Measurements from ENCODE around the gene EPHB2.

DNA sequence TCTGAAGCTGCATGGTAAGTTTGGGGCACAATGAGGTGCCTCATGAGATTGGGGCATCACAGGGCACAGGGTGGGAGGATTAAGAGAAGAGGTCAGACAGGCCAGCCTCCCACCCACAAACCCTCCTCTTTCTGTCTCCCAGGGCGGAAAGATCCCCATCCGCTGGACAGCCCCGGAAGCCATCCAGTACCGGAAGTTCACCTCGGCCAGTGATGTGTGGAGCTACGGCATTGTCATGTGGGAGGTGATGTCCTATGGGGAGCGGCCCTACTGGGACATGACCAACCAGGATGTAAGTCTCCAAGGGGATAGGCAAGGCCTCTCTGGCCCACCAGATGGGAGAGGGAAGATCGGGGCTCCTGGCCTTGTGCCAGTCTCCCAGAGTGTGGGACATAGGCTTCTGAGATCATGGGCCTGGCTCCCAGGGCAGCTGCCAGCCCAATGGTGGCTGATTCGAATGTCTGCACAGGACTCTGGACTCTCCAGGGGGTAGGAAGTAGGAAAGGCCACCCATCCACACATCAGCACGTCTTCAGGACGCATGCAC is 198.3 kb downstream of the EPHB2 start:
- TF ChIP-seq, protein P1, sequence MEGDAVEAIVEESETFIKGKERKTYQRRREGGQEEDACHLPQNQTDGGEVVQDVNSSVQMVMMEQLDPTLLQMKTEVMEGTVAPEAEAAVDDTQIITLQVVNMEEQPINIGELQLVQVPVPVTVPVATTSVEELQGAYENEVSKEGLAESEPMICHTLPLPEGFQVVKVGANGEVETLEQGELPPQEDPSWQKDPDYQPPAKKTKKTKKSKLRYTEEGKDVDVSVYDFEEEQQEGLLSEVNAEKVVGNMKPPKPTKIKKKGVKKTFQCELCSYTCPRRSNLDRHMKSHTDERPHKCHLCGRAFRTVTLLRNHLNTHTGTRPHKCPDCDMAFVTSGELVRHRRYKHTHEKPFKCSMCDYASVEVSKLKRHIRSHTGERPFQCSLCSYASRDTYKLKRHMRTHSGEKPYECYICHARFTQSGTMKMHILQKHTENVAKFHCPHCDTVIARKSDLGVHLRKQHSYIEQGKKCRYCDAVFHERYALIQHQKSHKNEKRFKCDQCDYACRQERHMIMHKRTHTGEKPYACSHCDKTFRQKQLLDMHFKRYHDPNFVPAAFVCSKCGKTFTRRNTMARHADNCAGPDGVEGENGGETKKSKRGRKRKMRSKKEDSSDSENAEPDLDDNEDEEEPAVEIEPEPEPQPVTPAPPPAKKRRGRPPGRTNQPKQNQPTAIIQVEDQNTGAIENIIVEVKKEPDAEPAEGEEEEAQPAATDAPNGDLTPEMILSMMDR (IDR thresholded peaks at IDR 0.05), result no peak
- TF ChIP-seq POLR2A (IDR thresholded peaks at IDR 0.05), result no peak

Measured in testis (tissue), 2 donors.